GM12865 (cell line): Measurements from ENCODE around the gene MICAL3.
A peak's percentile ranks its signal among the peaks of the same experiment; 100 is the strongest.

Source experiments
- DNase-seq: peaks from one replicate; pipeline ENCODE4 v3.0.0; 2010; ENCODE audit warnings: low read depth
- H3K4me3 ChIP-seq: 2 replicates; pipeline ENCODE4 v1.5.1; 2011; ENCODE audit warnings: mild to moderate bottlenecking, low read depth, low read length, control low read depth
- CTCF ChIP-seq: IDR thresholded peaks from 2 replicates; pipeline ENCODE4 v1.5.1; 2011; ENCODE audit warnings: low read length, control low read depth, low read depth, inconsistent platforms; ENCODE audit not compliant: insufficient read depth; ENCODE audit errors: missing control alignments

Gene MICAL3

GRCh38 chr22:17803609-17804270 is 220.6 kb downstream of the MICAL3 start:
- no peak for TF ChIP-seq CTCF
- H3K4me3 ChIP-seq = no peak overlapping the region

GRCh38 chr22:17802822-17803221 is 221.5 kb downstream of the MICAL3 start:
- H3K4me3 ChIP-seq = no peak overlapping the region
- no peak for TF ChIP-seq CTCF
- DNase-seq = no peak

More at GRCh38 chr22:17803609-17804270, 220.6 kb downstream of the MICAL3 start:
- no peak for DNase-seq

- H3K4me3 ChIP-seq = no peak overlapping the region
- no peak for DNase-seq
- no peak for TF ChIP-seq CTCF
Observed at GRCh38 chr22:17802411-17802810, 221.9 kb downstream of the MICAL3 start.

GRCh38 chr22:17797721-17798559 is 226.4 kb downstream of the MICAL3 start:
- no peak for TF ChIP-seq CTCF
- H3K4me3 ChIP-seq = peak overlapping the region; percentile 21
- DNase-seq = peak; percentile 93

- no peak for TF ChIP-seq CTCF
- H3K4me3 ChIP-seq = peak overlapping the region; percentile 31
- no peak for DNase-seq
Observed at GRCh38 chr22:17796695-17797094, 227.7 kb downstream of the MICAL3 start.

- DNase-seq = peak; percentile 70
- peak overlapping the region; percentile 31 for H3K4me3 ChIP-seq
- no peak for TF ChIP-seq CTCF
Observed at GRCh38 chr22:17795661-17796548, 228.5 kb downstream of the MICAL3 start.
